CD1c-positive myeloid dendritic cell (primary cell): ENCODE data around the gene PROB1.
"Not testable (repeated sequence)": the region's sequence is repeated elsewhere in the genome, so short reads cannot be mapped to it uniquely, and the experiment has no call there.

ENCODE experiments used
- DNase-seq: peaks from one replicate; pipeline ENCODE4 v3.0.0-alpha.2; 2016; ENCODE audit errors: extremely low spot score

The PROB1 gene

DNA sequence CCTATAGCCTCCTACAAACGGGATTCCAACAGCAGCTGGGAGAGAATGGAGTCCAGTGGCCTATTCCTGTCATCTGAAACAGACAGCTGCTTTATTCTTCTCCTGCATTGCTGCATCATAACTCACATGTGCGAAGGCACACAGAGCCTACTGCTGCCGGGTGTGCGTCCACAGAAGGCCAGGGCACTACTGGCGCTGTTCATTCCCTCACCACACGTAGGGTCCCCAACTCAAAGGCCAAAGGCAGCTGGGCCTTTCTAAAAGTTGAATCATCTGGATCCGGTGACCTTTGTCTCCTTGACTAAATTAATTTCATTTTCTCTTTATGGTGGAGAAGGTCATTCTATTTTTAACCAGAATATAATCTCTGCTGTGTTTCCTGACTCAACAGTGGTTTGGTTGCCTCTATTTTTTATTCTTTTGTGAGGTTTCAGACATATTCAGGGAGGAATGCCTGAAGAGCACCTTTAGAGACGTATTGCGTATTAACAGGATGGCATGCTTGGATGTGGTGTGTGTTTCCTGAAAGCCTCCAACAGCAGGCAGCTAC, 19.8 kb upstream of the PROB1 start:
- no peak for DNase-seq

DNA sequence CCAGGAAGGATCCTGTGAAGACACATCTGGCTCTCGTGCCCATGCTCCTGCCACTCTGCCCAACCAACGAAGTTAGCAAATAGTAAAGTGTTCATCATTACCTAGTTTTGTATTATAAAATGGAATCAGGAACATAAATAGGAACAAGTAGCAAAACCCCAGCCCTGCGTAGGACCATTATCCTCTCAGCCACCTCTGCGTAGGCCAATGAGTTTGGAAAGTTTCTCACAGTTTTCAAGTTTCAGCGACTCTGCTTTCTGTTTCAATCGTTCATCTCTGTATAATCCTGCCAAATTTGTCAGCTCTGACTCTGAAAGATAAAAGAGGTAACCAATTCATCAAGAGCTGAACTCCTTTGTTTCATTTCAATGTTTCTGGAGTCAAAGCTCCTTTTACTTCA, 19.1 kb upstream of the PROB1 start:
- no peak for DNase-seq

DNA sequence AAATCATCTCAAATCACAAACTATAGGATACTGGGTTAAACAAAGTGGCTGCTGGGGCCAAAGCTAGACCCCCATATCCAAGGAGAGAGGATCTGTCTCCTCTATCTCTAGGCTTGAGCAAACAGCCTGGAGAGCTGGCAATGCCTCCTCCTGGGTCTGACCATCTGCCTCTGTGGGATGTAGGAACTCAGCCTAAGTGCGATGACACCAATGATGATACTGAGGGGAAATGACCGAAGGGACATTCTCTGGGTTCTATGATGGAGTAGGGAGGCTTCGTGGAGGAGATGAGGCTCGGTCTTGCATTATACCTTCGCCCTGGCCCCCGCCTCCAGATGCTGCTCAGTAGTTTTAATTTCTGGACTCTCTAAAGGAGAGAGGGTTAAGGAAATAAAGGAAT, 18.2 kb upstream of the PROB1 start:
- no peak for DNase-seq

DNA sequence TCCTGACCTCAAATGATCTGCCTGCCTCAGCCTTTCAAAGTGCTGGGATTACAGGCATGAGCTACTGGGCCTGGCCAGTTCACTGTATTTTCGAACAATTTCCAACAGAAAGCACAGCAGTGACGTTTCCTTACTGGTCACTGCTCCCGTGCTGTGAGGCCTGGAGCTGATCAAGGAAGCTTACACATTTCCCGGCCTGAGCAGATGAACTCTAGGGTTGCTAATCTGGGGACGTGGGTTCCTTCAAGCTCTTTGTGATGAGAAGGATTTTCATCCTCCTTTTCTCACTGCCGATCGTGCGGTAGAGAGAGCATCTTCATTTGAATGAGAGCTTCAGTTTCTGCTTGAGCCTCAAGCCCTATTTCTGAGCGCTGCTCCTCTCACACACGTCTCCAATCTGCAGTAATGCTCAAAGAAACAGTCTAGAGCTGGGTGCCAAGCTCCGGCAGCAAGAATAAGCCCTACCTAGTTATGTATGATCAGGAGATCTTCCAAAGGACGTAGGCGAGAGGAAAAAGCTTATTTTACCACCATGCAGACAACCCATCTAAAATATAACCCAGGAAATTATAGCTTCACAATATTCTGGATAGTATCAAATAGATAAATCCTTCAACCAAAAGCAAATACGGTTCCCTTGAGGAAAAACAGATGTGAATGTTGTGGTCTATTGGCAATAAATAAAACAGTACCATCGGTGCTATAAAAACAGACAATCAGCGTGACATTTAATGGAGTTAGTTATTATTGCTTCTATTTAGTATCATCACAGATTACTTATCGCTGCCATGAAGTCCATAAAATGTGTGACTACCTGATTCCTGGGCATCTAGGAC, 16.3 kb upstream of the PROB1 start:
- DNase-seq, result no peak

DNA sequence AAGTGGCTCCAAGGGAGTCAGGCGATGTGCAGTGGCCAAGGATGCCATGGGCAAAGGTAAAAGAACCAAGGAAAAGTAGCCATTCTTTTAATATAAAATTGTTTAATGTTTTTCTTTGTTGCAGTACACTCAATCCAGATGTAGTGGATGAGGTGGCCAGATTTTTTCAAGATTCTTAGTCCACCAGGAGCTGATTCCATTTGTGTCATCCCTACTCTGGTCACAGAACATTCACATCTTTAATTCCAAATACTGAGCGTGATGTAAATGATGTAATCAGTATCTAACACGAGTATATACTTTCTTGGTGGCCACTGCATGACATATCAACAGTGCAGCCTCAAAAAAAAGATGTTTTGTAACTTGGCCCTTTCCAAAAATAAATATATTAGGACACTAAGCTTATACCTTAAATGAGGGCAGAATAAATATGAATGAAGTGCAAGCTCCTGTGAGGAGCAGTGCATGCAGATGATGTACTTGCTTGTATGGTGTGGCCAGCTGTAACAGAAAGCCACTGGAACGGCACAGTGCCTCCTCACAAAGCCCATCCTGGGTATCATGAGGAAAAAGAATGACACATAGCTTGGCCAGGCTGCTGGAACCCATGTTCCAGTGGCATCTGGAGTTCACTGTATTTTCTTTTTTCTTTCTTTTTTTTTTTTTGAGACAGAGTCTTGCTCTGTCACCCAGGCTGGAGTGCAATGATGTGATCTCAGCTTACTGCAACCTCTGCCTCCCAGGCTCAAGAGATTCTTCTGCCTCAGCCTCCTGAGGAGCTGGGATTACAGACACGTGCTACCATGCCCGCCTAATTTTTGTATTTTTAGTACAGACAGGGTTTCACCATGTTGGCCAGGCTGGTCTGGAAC, 15.5 kb upstream of the PROB1 start:
- no peak for DNase-seq

DNA sequence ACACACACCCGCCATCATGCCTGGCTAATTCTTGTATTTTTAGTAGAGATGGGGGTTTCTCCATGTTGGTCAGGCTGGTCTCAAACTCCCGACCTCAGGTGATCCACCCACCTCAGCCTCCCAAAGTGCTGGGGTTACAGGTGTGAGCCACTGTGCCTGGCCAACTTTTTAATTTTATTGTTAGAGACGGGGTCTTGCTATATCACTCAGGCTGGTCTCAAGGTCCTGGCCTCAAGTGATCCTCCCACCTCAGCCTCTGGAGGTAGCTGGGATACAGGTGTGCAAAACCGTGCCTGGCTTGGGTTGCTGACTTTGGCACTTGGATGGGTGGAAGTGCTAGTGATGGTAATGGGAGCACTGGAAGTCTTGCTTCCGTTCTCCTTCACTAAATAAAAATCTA, 14.2 kb upstream of the PROB1 start:
- not testable (repeated sequence) for DNase-seq

DNA sequence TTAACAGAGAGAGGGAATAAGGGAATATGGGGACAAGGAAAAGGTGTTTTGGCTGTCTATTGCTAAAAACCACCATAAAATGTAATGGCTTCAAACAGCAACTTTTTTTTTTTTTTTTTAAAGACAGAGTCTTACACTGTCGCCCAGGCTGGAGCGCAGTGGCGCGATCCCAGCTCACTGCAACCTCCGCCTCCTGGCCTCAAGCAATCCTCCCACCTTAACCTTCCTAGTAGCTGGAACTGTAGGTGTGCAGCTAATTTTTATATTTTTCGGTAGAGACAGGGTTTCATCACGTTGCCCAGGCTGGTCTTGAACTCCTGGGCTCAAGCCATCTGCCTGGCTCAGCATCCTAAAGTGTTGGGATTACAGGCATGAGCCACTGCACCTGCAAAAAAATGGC, 13.3 kb upstream of the PROB1 start:
- no peak for DNase-seq

DNA sequence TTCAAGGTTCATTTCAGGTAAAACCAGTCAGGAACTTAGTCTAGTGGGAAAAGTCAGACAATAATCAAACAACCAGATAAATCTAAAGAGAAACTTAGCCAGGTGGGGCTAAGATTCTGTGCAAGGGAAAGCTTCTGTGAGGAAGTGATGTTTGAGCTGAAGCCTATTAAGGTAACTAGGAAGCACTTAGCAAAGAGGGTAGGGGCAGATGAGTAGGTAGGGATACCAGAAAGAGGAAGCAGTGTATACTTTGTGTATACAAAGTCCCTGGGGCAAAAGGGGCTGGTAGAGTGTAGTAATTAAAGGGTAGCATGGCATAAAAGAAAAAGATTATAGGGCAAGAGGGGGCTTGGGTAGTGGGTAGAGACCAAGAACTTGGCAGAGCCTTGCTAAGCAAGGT, 12.6 kb upstream of the PROB1 start:
- no peak for DNase-seq

DNA sequence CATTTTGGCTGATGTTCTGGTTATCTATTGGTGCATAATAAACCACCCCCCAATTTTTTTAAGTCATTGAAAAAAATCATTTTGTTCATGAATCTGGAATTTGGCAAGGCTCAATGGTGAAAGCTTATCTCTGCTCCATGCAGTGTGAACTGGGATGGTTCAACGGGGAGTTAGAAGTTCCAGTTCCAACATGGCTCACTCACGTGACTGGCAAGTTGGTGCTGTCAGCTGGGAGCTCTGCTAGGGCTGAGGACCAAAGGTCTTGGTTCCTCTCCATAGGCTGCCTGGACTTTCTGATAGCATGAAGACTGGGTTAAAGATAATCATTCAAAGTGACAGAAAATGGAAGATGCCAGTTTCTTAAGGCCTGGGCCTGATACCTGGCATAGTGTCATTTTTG, 12.1 kb upstream of the PROB1 start:
- DNase-seq, result no peak

DNA sequence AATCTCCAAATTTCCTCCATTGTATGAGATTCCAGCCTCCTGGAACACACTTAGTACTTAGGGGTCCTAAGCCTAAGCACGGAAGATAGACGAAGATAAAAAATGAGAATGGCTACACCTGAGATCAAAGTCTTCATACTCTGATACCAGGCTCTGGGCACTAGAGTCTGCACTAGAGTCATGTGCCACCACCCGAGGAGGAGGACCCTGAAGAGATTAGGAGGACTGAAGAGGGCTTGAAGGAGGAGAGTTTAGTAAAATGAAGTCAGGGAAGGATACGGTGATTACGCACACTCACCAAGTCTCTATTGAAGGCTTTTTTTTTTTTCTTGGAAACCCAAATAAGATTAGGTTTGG, 9.6 kb upstream of the PROB1 start:
- no peak for DNase-seq

DNA sequence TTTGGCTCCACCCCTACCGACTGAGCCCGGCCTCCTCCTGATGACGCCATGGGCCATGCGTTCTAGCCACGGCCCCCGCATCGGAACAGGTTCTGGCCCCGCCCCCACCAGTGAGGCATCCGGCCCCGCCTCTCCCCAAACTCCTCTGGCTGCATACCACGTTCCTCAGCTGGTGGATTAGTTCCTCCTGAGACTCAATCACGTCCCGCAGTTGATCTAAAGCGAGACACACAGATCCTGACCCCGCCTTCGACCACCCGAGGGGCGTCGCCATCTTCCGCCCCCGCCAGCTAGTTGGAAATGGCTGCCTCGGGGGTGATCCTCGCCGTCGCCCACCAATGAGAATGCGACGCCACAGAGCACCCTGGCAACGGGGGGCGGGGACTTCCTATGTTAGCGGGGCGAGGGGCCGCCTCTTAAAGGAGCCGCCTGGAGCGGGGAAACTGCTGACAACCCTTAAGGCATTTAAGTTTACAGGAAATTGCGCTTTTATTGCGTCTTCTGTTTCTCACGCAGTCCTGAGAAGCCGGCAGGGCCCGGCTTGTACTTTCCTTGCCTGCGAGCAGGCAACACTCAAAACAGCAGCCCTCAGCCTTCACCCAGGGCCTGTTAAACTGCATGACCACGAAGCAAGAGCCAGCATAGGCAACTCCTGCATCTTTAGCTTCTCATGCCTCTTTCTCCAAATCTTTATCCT, 9.0 kb upstream of the PROB1 start, which contains the start of gene SPATA24:
TSS of gene SPATA24 (minus strand) at position 303 of the 697 bp plus-strand sequence. CDS start at position 274, 29 bp downstream.
- DNase-seq, result peak; percentile 99

DNA sequence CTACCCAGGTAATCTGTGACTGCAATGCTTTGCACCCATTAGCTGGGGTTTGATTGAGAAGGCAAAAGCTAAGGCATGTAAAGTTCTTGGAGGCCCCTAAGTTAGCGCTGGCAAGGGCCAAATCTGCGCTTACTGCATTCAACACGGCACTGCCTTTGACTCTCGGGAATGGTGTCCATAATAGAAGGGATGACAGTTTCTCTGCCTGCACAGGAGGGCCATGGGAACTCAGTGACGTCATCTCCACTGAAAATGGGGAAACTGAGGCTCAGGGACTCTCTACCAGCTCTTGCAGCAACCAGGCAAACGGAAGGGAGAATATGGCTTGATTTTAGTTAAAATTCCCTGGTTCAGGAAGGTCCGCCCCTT, 8.5 kb upstream of the PROB1 start:
- DNase-seq, result no peak

DNA sequence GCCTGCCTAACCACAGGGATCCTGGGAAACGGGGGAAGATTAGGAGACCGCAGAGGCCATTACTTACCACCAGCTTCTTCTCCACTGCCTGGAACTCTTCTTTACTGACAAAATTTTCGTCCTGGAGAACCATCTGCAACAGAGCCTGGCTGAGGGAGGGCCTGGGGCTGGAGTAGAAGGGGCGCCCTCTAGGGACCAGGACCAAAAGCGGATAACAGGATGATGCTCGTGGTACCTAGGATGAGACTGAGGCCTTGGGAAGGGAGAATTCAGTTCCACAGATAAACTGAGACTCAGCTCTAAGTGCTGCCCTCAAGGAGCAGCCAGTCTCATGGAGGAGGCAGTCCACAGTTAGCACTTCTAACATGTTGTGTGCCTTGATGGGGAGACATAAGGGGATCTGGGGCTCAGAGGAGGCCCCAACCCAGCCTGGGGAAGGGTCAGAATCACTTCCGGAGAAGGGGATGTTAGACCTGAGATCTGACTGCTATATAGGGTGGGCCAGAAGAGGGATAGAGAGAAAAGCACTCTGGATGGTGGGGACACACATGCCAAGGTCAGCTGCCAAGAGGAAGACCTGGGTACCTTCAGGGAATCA, 7.8 kb upstream of the PROB1 start:
- peak; percentile 29 for DNase-seq

DNA sequence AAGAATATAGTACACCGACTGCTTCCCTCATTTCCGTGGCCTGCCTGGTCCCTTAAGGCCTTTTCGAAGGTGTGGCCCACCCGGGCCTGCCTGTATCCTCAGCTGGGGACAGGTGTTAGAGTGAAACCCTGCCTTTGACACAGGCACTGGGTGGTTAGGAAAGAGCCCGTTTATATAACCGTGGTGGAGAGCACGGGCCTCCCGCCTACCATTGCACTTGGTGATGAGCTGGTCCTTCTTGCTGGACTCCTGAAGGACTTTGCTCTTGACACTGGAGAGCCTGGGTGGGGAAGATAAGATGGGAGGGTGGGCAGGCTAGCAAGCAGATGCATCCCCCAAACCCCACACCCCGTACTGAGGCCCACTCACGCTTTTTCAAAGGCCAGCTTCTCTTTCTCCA, 6.6 kb upstream of the PROB1 start:
- DNase-seq, result no peak

DNA sequence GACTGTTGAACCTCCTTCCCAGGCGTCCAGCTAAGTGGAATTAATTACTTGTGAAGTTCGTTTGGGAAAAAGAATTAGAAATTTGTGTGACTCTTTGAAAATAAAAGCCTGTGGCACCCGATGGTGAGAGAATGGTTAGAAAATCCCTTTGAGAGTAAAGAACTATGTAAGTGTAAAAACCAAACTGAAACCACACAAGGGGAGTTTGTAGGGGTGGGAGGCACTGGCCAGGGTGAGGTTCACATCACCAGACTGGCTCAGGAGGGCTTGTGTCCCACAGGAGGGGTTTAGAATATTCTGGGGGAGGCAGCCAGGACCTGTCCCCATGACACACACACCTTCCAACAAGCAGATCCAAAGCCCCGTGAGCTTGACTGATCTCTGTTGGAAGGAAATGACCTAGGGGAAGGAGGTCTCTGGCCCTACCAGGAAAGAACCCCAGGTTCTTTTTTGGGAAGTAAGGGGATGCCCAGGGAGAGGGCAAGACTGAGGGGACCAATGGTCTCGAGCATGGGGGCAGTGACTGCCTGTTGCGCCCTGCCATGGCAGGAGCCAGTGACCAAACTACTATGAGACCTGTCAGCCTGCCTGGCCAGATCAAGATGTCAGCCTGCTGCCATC, 4.7 kb upstream of the PROB1 start:
- DNase-seq, result no peak

DNA sequence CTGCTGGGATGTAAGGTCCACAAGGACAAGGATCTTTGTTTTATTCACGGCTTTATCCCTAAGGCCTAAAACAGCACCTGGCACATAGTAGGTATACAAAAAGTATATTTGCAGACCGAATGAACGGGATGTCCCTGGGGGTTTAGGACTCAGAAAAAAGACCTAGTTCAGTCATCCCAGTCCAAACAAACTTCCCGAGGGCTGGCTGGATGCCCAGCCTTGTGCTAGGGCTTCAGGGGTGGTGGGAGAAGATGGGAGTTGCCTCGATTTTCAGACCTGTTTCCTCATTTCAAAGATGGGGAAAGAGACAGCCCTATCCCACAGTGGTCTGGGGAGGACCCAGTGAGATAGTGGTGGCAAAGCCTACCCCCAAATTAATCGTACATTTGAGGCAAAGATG, 3.0 kb upstream of the PROB1 start:
- no peak for DNase-seq

DNA sequence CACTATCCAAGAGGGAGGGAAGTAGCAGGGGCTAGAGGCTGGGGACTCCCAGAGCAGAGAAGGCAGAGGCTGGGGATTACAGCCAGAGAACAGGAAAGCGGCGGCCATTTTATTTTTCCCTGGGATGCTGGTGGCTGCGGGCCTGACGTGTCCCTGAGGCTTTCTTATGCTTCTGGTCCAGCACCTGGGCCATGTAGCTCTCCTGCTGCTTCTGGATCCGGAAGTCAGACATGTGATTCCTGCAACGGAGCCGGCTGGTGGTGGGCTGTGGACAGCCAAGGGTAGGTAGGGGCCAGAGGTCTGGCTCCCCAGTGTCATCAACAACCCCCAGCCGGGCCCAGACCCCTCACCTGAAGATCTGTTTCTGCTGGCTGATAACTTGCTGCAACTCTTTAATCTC, 1.8 kb upstream of the PROB1 start:
- DNase-seq, result no peak

DNA sequence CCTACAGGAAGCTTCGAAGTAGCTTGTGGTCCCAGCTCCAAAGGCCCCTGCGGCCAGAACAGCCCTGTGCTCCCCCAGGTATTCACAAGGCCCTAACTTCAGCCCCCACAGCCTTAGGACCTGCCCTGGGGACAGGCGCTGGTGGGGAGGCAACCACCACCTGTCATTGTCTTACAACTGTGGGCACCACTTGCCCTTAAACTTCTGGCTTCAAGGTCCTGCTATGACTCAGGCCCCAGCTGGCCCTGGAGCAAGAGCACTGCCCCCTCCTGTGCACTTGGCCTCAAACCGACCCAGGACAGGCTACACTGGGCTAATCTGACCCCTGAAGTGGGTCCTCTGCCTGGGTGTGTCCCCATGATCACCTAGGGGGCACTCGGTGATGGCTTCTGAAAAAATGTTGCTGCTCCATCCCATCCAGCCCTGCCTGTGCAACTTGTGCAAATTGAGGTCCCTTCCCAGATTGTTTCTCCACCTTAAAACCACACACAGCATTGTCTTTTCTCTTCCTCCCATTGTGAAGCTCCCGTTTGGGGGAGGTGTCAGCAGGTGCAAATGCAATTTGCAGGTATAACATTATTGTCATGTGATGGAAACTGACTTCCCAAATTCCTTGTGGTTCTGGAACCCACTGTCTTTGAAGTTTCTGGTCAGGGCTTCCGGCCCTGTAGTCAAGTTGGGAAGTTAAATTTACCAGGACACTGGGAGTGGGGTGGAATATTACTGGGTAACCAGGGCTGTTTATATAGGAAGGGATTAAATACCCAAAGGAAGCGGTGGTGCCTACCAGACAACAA, 1.1 kb upstream of the PROB1 start:
- DNase-seq, result no peak

DNA sequence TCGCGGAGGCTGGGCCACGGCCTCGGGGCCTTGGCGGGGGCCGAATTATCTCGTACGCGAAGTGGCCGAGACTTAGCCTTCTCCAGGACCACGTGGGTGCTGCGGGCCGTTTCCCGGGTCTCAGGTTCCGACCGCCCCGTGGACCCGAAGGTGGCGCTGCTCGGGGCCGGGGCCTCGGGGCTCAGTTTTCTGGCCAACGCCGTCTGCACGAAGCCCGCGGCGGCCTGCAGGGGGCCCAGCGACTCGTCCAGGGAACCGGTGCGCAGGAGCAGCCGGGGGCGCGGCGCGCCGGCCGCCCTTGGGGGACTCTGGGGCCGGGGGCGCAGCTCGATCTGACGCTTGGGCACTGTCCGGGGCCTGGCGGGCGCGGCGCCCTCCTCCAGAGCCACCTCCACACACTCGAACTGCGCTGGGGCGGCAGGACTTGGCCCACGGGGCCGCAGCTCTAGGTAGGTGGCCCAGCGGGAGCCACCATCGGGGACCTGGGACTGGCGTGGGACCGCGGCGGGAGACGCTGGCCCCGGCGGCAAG, 716 bp downstream of the PROB1 start:
- peak; percentile 63 for DNase-seq

DNA sequence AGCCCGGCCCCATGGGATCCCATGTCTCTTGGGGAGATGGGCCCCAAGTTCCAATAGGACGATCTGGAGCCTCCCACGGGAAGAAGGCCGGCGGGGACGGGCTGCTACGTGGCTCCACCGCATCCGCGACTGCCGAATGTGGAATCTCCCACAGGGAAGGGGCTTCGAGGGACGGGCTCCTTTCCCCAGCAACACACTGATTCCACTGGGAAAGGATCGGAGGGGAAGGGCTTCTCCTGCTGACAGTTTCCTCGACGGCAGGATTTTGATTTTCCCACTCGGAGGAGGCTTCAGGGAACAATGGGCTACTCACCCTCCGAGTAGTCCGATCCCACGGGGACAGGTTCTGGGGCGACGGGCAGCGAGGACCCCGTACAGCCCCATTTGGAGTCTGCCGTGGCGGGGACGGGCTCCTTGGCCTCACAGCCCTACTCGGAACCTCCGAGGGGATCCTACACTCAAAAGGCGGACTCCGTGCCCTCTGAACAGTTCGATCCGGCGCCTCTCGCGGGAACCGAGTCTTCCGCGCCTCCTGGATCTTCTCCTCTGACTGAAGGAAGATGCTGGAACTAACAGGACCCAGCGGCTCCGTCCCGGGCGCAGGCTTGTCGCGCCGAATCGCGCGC, 1.3 kb downstream of the PROB1 start:
- no peak for DNase-seq
